HFFc6 (cell line): ENCODE data around the gene CTNNBL1. TPM values are rescaled to one million over a fixed set of nuclear protein-coding genes. Genes with fewer than 3 reads are reported as not detected.
A peak's percentile ranks its signal among the peaks of the same experiment; 100 is the strongest.

Experiments used
- DNase-seq: peaks from one replicate; pipeline ENCODE4 v3.0.0-alpha.2; 2018
- H3K27ac Mint-ChIP-seq: 2 replicates; pipeline ENCODE4 v1.8.0; 2020; ENCODE audit warnings: mild to moderate bottlenecking, mixed read lengths
- H3K27me3 Mint-ChIP-seq: 2 replicates; pipeline ENCODE4 v1.8.0; 2021; ENCODE audit warnings: mild to moderate bottlenecking, moderate library complexity, mixed read lengths; ENCODE audit not compliant: insufficient read depth
- H3K36me3 Mint-ChIP-seq: 2 replicates; pipeline ENCODE4 v1.8.0; 2021; ENCODE audit warnings: low read depth, mixed read lengths
- H3K4me1 Mint-ChIP-seq: 2 replicates; pipeline ENCODE4 v1.8.0; 2020; ENCODE audit warnings: low read depth, mixed read lengths
- H3K4me3 Mint-ChIP-seq: 2 replicates; pipeline ENCODE4 v1.8.0; 2020; ENCODE audit warnings: mild to moderate bottlenecking, moderate library complexity, mixed read lengths
- H3K9me3 Mint-ChIP-seq: 2 replicates; pipeline ENCODE4 v1.8.0; 2020; ENCODE audit warnings: mild to moderate bottlenecking, mixed read lengths
- total RNA-seq, 6 experiments: library from RNA; stranded (reverse); fragmentation: NEBNext Ultra II Directional; extraction: Animal tissue kit (Norgen Biotek cat#: 25700); gene quantifications; 2 replicates in 1 of 6; 3 replicates in 5 of 6; pipeline ENCODE4 v1.2.3, GENCODE V29; 2021
- TF ChIP-seq, protein P1 (sequence below): fragments of 200-600 bp; sonication (generic); IDR thresholded peaks from 2 replicates; pipeline ENCODE4 v1.5.0; 2021; ENCODE audit warnings: antibody characterized with exemption, mild to moderate bottlenecking

Gene CTNNBL1
- total RNA-seq, 6 experiments from 2014 or later = 49.7 to 62.4 (median 59.5) TPM

DNA sequence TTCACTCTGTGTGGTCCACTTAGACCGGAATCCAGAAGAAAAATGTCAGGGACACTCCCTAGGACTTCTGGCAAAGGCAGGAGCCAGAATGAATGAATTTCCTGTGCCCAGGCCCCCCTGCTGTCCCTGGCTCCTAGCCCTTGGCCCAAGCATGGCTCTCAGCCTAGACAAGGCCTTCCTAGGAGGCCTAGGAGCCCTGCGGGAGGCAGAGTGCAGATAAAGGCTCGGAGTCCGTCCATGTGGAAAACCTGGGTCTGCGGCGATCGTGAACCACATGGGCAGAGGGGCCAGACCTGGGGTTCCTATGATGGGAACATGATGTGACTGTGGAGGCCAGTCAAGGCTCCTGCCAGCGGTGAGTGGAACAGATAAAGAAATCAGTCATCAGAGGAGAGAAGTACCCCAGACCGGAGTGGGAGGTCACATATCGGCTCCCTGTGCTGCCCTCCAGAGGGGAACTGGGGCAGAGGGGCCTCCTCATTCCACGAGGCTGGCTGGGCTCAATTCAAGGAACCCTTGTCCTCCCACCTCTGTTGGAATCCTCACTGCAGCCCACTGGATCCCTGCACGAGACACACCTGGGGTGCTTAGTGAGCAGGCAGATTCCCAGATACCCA is 203.2 kb downstream of the CTNNBL1 start:
- no peaks in the 10 kb centered on the region for H3K36me3 Mint-ChIP-seq
- H3K27me3 Mint-ChIP-seq = peaks cover 34% of the 10 kb centered on the region
- TF ChIP-seq, protein P1, sequence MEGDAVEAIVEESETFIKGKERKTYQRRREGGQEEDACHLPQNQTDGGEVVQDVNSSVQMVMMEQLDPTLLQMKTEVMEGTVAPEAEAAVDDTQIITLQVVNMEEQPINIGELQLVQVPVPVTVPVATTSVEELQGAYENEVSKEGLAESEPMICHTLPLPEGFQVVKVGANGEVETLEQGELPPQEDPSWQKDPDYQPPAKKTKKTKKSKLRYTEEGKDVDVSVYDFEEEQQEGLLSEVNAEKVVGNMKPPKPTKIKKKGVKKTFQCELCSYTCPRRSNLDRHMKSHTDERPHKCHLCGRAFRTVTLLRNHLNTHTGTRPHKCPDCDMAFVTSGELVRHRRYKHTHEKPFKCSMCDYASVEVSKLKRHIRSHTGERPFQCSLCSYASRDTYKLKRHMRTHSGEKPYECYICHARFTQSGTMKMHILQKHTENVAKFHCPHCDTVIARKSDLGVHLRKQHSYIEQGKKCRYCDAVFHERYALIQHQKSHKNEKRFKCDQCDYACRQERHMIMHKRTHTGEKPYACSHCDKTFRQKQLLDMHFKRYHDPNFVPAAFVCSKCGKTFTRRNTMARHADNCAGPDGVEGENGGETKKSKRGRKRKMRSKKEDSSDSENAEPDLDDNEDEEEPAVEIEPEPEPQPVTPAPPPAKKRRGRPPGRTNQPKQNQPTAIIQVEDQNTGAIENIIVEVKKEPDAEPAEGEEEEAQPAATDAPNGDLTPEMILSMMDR = peak; percentile 28; the same call in 1 of the 2 replicates
- peaks cover under 1% of the 10 kb centered on the region; the same call in 1 of the 2 replicates for H3K4me1 Mint-ChIP-seq
- no peak overlapping the region for H3K27ac Mint-ChIP-seq
- no peak for DNase-seq
- no peaks in the 10 kb centered on the region for H3K9me3 Mint-ChIP-seq
- no peak overlapping the region for H3K4me3 Mint-ChIP-seq

DNA sequence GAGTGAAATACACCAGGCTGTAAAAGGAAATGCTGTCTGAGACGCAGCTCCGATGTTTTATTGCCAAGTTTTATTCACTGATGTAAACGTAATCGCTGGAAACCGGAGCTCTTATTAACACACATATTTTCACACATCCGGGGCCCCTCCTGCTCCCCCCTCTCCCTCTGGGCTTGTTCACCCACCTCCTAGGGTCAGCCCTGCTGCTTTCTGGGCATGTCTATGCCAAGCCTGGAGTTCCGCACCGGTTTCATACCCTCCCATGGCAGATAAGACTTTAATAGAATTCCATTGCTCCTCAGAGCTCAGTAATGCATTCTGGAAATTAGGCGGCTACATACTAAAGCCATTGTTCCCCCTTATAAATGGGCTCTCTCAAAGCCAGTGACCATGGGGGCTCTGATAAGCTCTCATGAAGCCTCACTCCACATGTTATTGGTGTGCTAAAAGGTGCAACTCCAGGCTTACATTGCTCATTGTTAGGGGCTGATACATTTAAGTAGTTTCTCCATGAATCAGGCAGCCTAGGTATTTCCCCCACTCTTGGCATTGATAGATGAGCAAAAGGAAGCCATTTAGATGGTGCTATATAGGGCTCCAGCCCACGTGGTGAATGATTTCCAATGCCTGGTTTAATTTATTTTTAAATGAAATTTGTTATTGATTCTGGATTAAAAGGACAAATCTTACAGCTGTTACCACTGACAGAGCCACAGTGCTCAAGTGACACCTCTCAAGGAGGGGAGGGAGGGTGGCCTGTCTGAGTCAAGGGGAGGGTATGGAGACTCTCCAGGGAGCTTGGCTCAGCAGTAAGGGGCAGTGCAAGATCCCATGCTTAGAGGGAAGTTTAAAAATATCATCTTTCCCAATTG is 204.6 kb downstream of the CTNNBL1 start:
- DNase-seq = no peak
- H3K27ac Mint-ChIP-seq = no peak overlapping the region
- no peak overlapping the region for H3K4me3 Mint-ChIP-seq
- H3K36me3 Mint-ChIP-seq = no peaks in the 10 kb centered on the region
- H3K9me3 Mint-ChIP-seq = no peaks in the 10 kb centered on the region
- H3K4me1 Mint-ChIP-seq = peaks cover 5% of the 10 kb centered on the region
- TF ChIP-seq, protein P1 = no peak
- H3K27me3 Mint-ChIP-seq = peaks cover 34% of the 10 kb centered on the region

DNA sequence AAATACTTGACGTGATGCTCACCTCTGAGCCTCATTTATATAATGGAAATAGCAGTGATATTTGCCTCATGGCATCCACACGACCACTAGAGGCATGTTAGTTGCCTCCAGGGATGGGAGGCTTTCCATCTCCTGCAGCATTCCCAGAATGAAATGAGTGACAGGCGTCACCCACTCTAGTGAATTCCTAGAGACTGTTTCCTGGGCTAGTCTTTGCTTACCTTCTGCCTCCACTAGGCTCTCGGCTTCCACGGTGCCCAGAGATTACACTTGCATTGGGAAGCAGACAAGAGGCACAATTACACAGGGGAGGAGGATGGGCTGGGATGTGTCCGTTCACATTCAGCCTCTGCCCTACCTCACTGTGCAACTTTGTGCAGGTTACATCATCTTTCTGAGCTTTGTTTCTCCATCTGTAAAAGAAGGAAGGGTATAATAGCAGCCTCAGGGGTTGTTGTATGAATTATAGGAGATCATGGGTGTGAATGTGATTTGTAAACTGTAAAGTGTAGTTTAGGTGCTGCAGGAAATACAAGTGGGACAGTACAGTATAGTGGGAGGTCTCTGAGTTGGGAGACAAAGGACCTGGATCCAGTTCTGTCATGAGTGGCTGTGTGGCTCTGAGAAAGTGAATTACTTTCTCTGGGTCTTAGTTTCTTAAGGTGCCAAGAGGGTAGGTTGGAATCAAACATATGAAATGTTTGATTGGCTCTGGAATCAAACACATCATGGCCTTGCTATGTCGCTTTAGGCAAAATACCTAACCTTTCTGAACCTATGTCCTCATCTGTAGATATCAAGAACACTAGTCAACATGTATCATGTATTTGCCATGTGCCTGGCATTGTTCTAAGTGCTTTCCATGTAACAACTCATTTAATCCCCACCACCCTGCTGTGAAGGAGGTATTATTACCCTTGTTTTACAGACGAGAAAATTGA is 205.5 kb downstream of the CTNNBL1 start:
- Mint-ChIP-seq H3K9me3 (no peaks in the 10 kb centered on the region; the same call in 1 of the 2 replicates), H3K27ac (no peak overlapping the region), H3K4me1 (peaks cover 11% of the 10 kb centered on the region), H3K4me3 (no peak overlapping the region), H3K27me3 (peaks cover 37% of the 10 kb centered on the region), H3K36me3 (no peaks in the 10 kb centered on the region)
- TF ChIP-seq, protein P1 = peak; percentile 29
- no peak for DNase-seq

DNA sequence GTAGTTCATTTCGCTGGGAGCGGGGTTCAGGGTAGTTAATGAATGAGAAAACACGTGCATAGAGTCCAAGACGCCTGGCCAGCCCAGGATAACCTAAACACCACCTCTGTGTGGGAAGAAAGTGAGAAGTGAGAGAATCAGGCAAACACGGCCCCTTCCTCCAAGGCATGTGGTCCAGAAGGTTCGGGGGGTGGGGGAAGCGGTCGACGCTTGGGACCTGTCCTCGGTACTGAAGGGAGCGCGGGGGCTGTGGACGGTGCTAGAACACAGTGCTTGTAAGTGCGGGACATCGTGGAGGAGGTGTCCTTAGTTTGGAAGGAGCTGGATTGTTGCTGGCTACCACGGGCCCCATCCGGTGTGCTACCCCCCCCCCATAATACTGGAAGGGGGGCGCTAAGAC is 207.4 kb downstream of the CTNNBL1 start:
- no peaks in the 10 kb centered on the region; the same call in 1 of the 2 replicates for H3K9me3 Mint-ChIP-seq
- H3K36me3 Mint-ChIP-seq = no peaks in the 10 kb centered on the region
- H3K27me3 Mint-ChIP-seq = peaks cover 43% of the 10 kb centered on the region
- TF ChIP-seq, protein P1 = no peak
- H3K4me1 Mint-ChIP-seq = peaks cover 11% of the 10 kb centered on the region
- H3K4me3 Mint-ChIP-seq = no peak overlapping the region
- no peak for DNase-seq
- no peak overlapping the region for H3K27ac Mint-ChIP-seq
